GM12878 (cell line): ENCODE data around the gene PPAN. TPM values are rescaled to one million over a fixed set of nuclear protein-coding genes. Genes with fewer than 3 reads are reported as not detected.

Source experiments
- ATAC-seq: fragments of 200-7000 bp; cut with Tn5 transposase; 3 replicates; pipeline ENCODE4 v1.9.1; 2020; ENCODE audit warnings: mild to moderate bottlenecking, moderate library complexity
- BruUV-seq: library from RNA; stranded (reverse); fragments of 400-500 nt; replicated peaks from 2 replicates; lab custom pipeline; 2021; lab: Mats Ljungman, UMichigan
- CTCF ChIA-PET: fragments of 300-600 bp; sonication (Branson Sonifier 250); formaldehyde crosslinking; extraction: SDS; loops from one replicate; lab custom pipeline; 2021; ENCODE audit warnings: inconsistent platforms; lab: Yijun Ruan, JAX
- POLR2A ChIA-PET: fragments of 350-600 bp; formaldehyde crosslinking; extraction: SDS; loops from one replicate; lab custom pipeline; 2021; ENCODE audit warnings: inconsistent platforms; lab: Charles Lee
- RAD21 ChIA-PET: fragments of 300-600 bp; sonication (Branson Sonifier 250); formaldehyde crosslinking; loops from one replicate; lab custom pipeline; 2023; ENCODE audit warnings: antibody characterized with exemption; ENCODE audit not compliant: unreplicated experiment; lab: Charles Lee
- SMC1A ChIA-PET: fragments of 300-600 bp; sonication (Branson Sonifier 250); formaldehyde crosslinking; loops from one replicate; lab custom pipeline; 2023; ENCODE audit not compliant: unreplicated experiment, uncharacterized antibody; lab: Charles Lee
- DNase-seq: peaks from one replicate; pipeline ENCODE4 v3.0.0-alpha.2; 2011; ENCODE audit warnings: low read depth, low spot score
- FAIRE-seq: peaks from 3 replicates; lab custom pipeline; 2011; peaks lifted over from hg19 to GRCh38; lab: Jason Lieb, UNC
- H2AFZ ChIP-seq: 2 replicates; pipeline ENCODE4 v1.6.0; 2011; ENCODE audit warnings: low read depth, low read length, control low read depth; ENCODE audit not compliant: control insufficient read depth
- H3K27ac ChIP-seq: 2 replicates; pipeline ENCODE4 v1.5.1; 2011; ENCODE audit warnings: control low read depth; ENCODE audit not compliant: control insufficient read depth, insufficient read depth
- H3K27me3 ChIP-seq, 2 experiments: replicated peaks in 1 of 2; 2 replicates each; pipeline versions ENCODE4 v1.6.0 to v1.6.1; 2011; ENCODE audit warnings: low read length in 1 of 2; ENCODE audit not compliant: control insufficient read depth in 2 of 2, insufficient read depth in 2 of 2
- H3K36me3 ChIP-seq, 2 experiments: 2 replicates each; pipeline ENCODE4 v1.5.1; 2011; ENCODE audit warnings: low read length in 1 of 2; ENCODE audit not compliant: control insufficient read depth in 2 of 2, insufficient read depth in 2 of 2
- H3K4me1 ChIP-seq: 2 replicates; pipeline ENCODE4 v1.6.1; 2011; ENCODE audit warnings: mild to moderate bottlenecking, low read length, moderate library complexity, mixed read lengths; ENCODE audit not compliant: control insufficient read depth, insufficient read depth
- H3K4me2 ChIP-seq: 2 replicates; pipeline ENCODE4 v1.6.0; 2011; ENCODE audit warnings: control low read depth; ENCODE audit not compliant: control insufficient read depth, insufficient read depth
- H3K4me3 ChIP-seq: fragments of 200-600 bp; sonication (generic); 2 replicates; pipeline ENCODE4 v1.5.1; 2016
- H3K79me2 ChIP-seq: 2 replicates; pipeline ENCODE4 v1.6.0; 2011; ENCODE audit warnings: low read length; ENCODE audit not compliant: control insufficient read depth, insufficient read depth
- H3K9ac ChIP-seq: 2 replicates; pipeline ENCODE4 v1.8.0; 2011; ENCODE audit warnings: low read length, control low read depth, mixed read lengths; ENCODE audit not compliant: control insufficient read depth, insufficient read depth
- H3K9me3 ChIP-seq: replicated peaks from 3 replicates; pipeline ENCODE4 v1.5.1; 2011; ENCODE audit warnings: mild to moderate bottlenecking, low read length; ENCODE audit not compliant: control insufficient read depth, insufficient read depth
- H4K20me1 ChIP-seq: 2 replicates; pipeline ENCODE4 v1.6.0; 2011; ENCODE audit not compliant: control insufficient read depth, insufficient read depth
- HCFC1 ChIP-seq: fragments of 150-350 bp; IDR thresholded peaks from 2 replicates; pipeline ENCODE4 v1.6.1; 2014; ENCODE audit warnings: low read length
- HDAC6 ChIP-seq: fragments of 200-600 bp; sonication (generic); IDR thresholded peaks from one replicate; pipeline ENCODE4 v1.8.0; 2017; ENCODE audit warnings: antibody characterized with exemption; ENCODE audit not compliant: unreplicated experiment
- IRF4 ChIP-seq: IDR thresholded peaks from 2 replicates; pipeline ENCODE4 v1.6.1; 2011; ENCODE audit warnings: low read depth, low read length
- IRF5 ChIP-seq: fragments of 450-650 bp; IDR thresholded peaks from 2 replicates; pipeline ENCODE4 v1.6.1; 2017; ENCODE audit warnings: borderline replicate concordance
- JUNB ChIP-seq: IDR thresholded peaks from 2 replicates; pipeline ENCODE4 v1.6.1; 2016; ENCODE audit warnings: antibody characterized with exemption, mild to moderate bottlenecking
- KAT2A ChIP-seq: conservative IDR thresholded peaks from 2 replicates; pipeline ENCODE4 v1.6.1; 2011; ENCODE audit warnings: low read depth, low read length; ENCODE audit not compliant: control insufficient read depth
- NBN ChIP-seq: fragments of 450-650 bp; IDR thresholded peaks from 2 replicates; pipeline ENCODE4 v1.6.1; 2016
- NFYA ChIP-seq: IDR thresholded peaks from 2 replicates; pipeline ENCODE4 v1.6.1; 2011; ENCODE audit warnings: low read depth, mild to moderate bottlenecking, low read length, improper control_type of control experiment, borderline replicate concordance
- NKRF ChIP-seq: fragments of 450-650 bp; conservative IDR thresholded peaks from 2 replicates; pipeline ENCODE4 v1.6.1; 2017; ENCODE audit warnings: mild to moderate bottlenecking, moderate library complexity
- PKNOX1 ChIP-seq: fragments of 450-650 bp; IDR thresholded peaks from 2 replicates; pipeline ENCODE4 v1.6.1; 2016; ENCODE audit warnings: mild to moderate bottlenecking
- REST ChIP-seq: IDR thresholded peaks from 2 replicates; pipeline ENCODE4 v1.6.1; 2012; ENCODE audit warnings: mild to moderate bottlenecking, low read depth, low read length
- SMARCA5 ChIP-seq: fragments of 450-650 bp; IDR thresholded peaks from 2 replicates; pipeline ENCODE4 v1.6.1; 2017; ENCODE audit warnings: mild to moderate bottlenecking
- SP1 ChIP-seq: IDR thresholded peaks from one replicate; pipeline ENCODE4 v1.6.1; 2011; ENCODE audit warnings: low read depth, low read length
- YY1 ChIP-seq: IDR thresholded peaks from 2 replicates; pipeline ENCODE4 v1.6.1; 2011; ENCODE audit warnings: low read depth, mild to moderate bottlenecking, low read length
- ZNF207 ChIP-seq: fragments of 450-650 bp; IDR thresholded peaks from 2 replicates; pipeline ENCODE4 v1.6.1; 2014; ENCODE audit warnings: antibody characterized with exemption, mild to moderate bottlenecking, borderline replicate concordance
- ZNF24 ChIP-seq: fragments of 450-650 bp; IDR thresholded peaks from 2 replicates; pipeline ENCODE4 v1.6.1; 2017; ENCODE audit warnings: antibody characterized with exemption, mild to moderate bottlenecking
- WGBS: methylation state at CpG from one replicate; pipeline ENCODE4 v1.1.6; 2016; ENCODE audit warnings: low lambda C conversion rate; ENCODE audit not compliant: insufficient replicate concordance, insufficient coverage; ENCODE audit errors: missing lambda C conversion rate; 5-methylcytosine and 5-hydroxymethylcytosine counted together
- in situ Hi-C: fragments of 300-500 bp; cut with MboI; formaldehyde crosslinking; loops from 9 replicates; pipeline ENCODE4 v1.14.3; 2018; ENCODE audit warnings: mixed read lengths
- intact Hi-C: fragments of 100-400 bp; cut with micrococcal nuclease; formaldehyde crosslinking; loops from one replicate; pipeline ENCODE4 v1.14.2; 2022; ENCODE audit not compliant: unreplicated experiment
- polyA plus RNA-seq, 11 experiments: library from polyadenylated mRNA; depleted of rRNA in 4 of 11; unstranded in 6 of 11; stranded (reverse) in 5 of 11; fragments of >200 nt; fragmentation: Nextera tagmentation in 4 of 11; fragmentation: Illumina TruSeq in 1 of 11; extraction: Ambion mirVana in 4 of 11; extraction: Trizol in 1 of 11; gene quantifications; 1 replicate in 1 of 11; 2 replicates in 10 of 11; pipeline versions ENCODE4 v1.2.1 to v1.2.3, GENCODE V29; 2011 to 2016; ENCODE audit warnings: inconsistent platforms in 2 of 11, missing spikeins in 2 of 11, low read depth in 1 of 11
- total RNA-seq, 4 experiments: library from RNA; depleted of rRNA in 3 of 4; stranded (reverse); fragments of >200 nt in 3 of 4; fragmentation: Illumina TruSeq in 1 of 4; extraction: Trizol in 1 of 4; gene quantifications; 2 replicates each; pipeline versions ENCODE4 v1.2.1 to v1.2.3, GENCODE V29; 2013 to 2021

Gene PPAN
- total and polyA plus RNA-seq, 10 of the 15 experiments (the other 5 are each of a cell fraction or from before 2014, with no cell fraction given): 2.1 to 171 (median 108) TPM

- H3K4me3 ChIP-seq: no peak overlapping the region
- 78% methylated on average over 26 of the region's 26 CpGs for WGBS
- ChIA-PET RAD21 (interaction anchor here (0.6 to 8.6 kb wide), 2 partner anchors 15 to 177 kb away, joined by 5 to 166 read pairs; partner anchors contain the start of gene ANGPTL6), SMC1A (interaction anchor here (0.8 to 11.4 kb wide), 4 partner anchors 9 to 135 kb away, joined by 3 to 150 read pairs (median 4); partner anchors contain the start of genes ANGPTL6 and PPAN), CTCF (interaction anchor here (4.0 to 9.8 kb wide), 2 partner anchors 15 to 86 kb away, joined by 25 to 171 read pairs; partner anchors contain the start of gene ANGPTL6), POLR2A (interaction anchor here (1.0 to 5.4 kb wide), 5 partner anchors 8 to 19 kb away, joined by 3 to 58 read pairs (median 4); partner anchors contain the start of genes ANGPTL6 and PPAN)
- H3K36me3 ChIP-seq: peaks cover 4 to 48% of the 10 kb centered on the region in 2 experiments; a peak in 3 of 4 replicates
- peaks cover 31% of the 10 kb centered on the region for H3K4me1 ChIP-seq
- H2AFZ ChIP-seq: no peak overlapping the region
- H3K27me3 ChIP-seq: no peaks in the 10 kb centered on the region
- in situ Hi-C loops (no loop called here), intact Hi-C loops (loop anchor here (5.0 kb wide), 1 partner anchor 88 kb away; no protein-coding TSS in a partner anchor)
- H3K9me3 ChIP-seq: no peaks in the 10 kb centered on the region
- no peak for DNase-seq
- BruUV-seq: no TSS peak
- H3K9ac ChIP-seq: no peak overlapping the region
- H4K20me1 ChIP-seq: no peaks in the 10 kb centered on the region
- no peak overlapping the region for H3K27ac ChIP-seq
- no peak overlapping the region for H3K4me2 ChIP-seq
- no peak for FAIRE-seq
- H3K79me2 ChIP-seq: peaks cover 41% of the 10 kb centered on the region
- no peak for ATAC-seq
- TF ChIP-seq YY1 (no peak), KAT2A (no peak), NBN (no peak), IRF5 (no peak), IRF4 (no peak), SP1 (no peak), ZNF207 (no peak), HDAC6 (no peak), NFYA (no peak), ZNF24 (no peak), HCFC1 (no peak), PKNOX1 (no peak), NKRF (no peak), SMARCA5 (no peak), REST (no peak), JUNB (no peak)
Observed at GRCh38 chr19:10114651-10115391, 8.7 kb downstream of the PPAN start.
